A673 (cell line): ENCODE results near the gene IPO7. TPM values are rescaled to one million over a fixed set of nuclear protein-coding genes. Genes with fewer than 3 reads are reported as not detected.

Experiments
- BruUV-seq: library from RNA; stranded (reverse); fragments of 400-500 nt; replicated peaks from 2 replicates; lab custom pipeline; 2021; lab: Mats Ljungman, UMichigan
- CTCF ChIA-PET: fragments of 300-600 bp; sonication (Branson Sonifier 250); formaldehyde crosslinking; loops from one replicate; lab custom pipeline; 2022; ENCODE audit warnings: antibody characterized with exemption; lab: Charles Lee
- POLR2A ChIA-PET: fragments of 300-600 bp; sonication (Branson Sonifier 250); formaldehyde crosslinking; loops from one replicate; lab custom pipeline; 2022; ENCODE audit warnings: antibody characterized with exemption; ENCODE audit not compliant: low non-redundant PET; lab: Charles Lee
- DNase-seq: peaks from one replicate; pipeline ENCODE4 v3.0.0-alpha.2; 2015; ENCODE audit warnings: low spot score
- H3K27ac ChIP-seq: fragments of 200-600 bp; sonication (generic); 2 replicates; pipeline ENCODE4 v1.5.1; 2016; ENCODE audit warnings: mixed run types, low read depth, mild to moderate bottlenecking, mixed read lengths, antibody characterized with exemption, low read length; ENCODE audit not compliant: poor library complexity, severe bottlenecking
- H3K27me3 ChIP-seq: fragments of 200-600 bp; sonication (generic); replicated peaks from 2 replicates; pipeline ENCODE4 v1.6.1; 2017; ENCODE audit warnings: mixed run types, low read depth, mild to moderate bottlenecking, mixed read lengths, antibody characterized with exemption, low read length; ENCODE audit not compliant: insufficient read depth, poor library complexity
- H3K36me3 ChIP-seq: fragments of 200-600 bp; sonication (generic); 2 replicates; pipeline ENCODE4 v1.6.1; 2016; ENCODE audit warnings: mixed run types, mild to moderate bottlenecking, mixed read lengths, antibody characterized with exemption, low read length; ENCODE audit not compliant: insufficient read depth, poor library complexity, severe bottlenecking
- H3K4me1 ChIP-seq: fragments of 200-600 bp; sonication (generic); 2 replicates; pipeline ENCODE4 v1.6.1; 2017; ENCODE audit warnings: mixed run types, mild to moderate bottlenecking, mixed read lengths, antibody characterized with exemption, low read length; ENCODE audit not compliant: insufficient read depth, poor library complexity, severe bottlenecking
- H3K4me3 ChIP-seq: fragments of 200-600 bp; sonication (generic); 2 replicates; pipeline ENCODE4 v1.5.1; 2016; ENCODE audit warnings: low read depth, mixed run types, mild to moderate bottlenecking, mixed read lengths, low read length; ENCODE audit not compliant: poor library complexity, severe bottlenecking
- H3K9me3 ChIP-seq: fragments of 200-600 bp; sonication (generic); 2 replicates; pipeline ENCODE4 v1.6.1; 2016; ENCODE audit warnings: mixed run types, low read depth, mild to moderate bottlenecking, mixed read lengths, antibody characterized with exemption, low read length; ENCODE audit not compliant: poor library complexity, severe bottlenecking
- EZH2 ChIP-seq: fragments of 200-600 bp; sonication (generic); IDR thresholded peaks from 2 replicates; pipeline ENCODE4 v1.6.1; 2017; ENCODE audit warnings: borderline replicate concordance, low read depth, mild to moderate bottlenecking, mixed read lengths, antibody characterized with exemption, low read length; ENCODE audit not compliant: poor library complexity, severe bottlenecking
- intact Hi-C: fragments of 100-400 bp; cut with micrococcal nuclease; formaldehyde crosslinking; loops from one replicate; pipeline ENCODE4 v1.10.0; 2022; ENCODE audit not compliant: unreplicated experiment
- total RNA-seq: library from RNA; stranded (reverse); gene quantifications from 2 replicates; pipeline ENCODE4 v1.2.3, GENCODE V29; 2021
- TF ChIP-seq, protein P1 (sequence below): fragments of 300-800, 200-600 bp; sonication (generic); conservative IDR thresholded peaks from 2 replicates; pipeline ENCODE4 v1.5.1; 2017; ENCODE audit warnings: low read depth, mild to moderate bottlenecking, antibody characterized with exemption, low read length, moderate library complexity, mixed read lengths

The IPO7 gene
- total RNA-seq, 1 experiment from 2014 or later: 174 TPM

DNA sequence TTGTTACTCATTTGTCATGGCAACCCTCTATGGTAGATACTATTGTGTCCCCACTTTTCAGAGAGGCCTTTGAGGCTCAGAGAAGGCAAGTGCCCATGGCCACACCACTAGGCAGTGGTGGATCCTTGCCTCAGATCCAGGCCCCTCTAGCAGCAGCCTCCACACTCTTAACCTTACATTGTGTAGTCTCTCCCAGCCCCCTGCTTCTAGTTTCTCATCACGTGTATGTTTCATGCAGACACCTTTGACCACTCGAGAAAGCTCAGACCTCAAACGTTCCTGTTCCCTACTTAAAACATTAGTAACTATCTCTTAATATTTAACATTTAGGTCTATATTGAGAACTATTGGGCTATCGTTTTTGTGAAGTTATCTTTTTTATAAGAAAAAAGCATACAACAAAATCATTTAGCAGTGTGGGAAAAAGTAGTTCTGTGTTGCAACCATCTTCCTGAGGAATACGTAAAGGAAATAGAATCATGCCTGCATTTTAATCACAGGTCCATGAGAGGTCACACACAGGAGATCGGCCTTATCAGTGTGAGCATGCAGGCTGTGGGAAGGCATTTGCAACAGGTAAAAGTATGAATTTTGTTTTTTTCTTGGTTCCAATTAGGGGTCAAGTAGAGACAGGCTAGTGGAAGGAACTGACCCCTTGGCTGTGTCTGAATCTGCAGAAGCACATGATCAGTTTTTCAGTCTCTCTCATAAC lies 111.5 kb downstream of the IPO7 start:
- no peak for TF ChIP-seq EZH2
- TF ChIP-seq, protein P1, sequence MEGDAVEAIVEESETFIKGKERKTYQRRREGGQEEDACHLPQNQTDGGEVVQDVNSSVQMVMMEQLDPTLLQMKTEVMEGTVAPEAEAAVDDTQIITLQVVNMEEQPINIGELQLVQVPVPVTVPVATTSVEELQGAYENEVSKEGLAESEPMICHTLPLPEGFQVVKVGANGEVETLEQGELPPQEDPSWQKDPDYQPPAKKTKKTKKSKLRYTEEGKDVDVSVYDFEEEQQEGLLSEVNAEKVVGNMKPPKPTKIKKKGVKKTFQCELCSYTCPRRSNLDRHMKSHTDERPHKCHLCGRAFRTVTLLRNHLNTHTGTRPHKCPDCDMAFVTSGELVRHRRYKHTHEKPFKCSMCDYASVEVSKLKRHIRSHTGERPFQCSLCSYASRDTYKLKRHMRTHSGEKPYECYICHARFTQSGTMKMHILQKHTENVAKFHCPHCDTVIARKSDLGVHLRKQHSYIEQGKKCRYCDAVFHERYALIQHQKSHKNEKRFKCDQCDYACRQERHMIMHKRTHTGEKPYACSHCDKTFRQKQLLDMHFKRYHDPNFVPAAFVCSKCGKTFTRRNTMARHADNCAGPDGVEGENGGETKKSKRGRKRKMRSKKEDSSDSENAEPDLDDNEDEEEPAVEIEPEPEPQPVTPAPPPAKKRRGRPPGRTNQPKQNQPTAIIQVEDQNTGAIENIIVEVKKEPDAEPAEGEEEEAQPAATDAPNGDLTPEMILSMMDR: no peak
- Histone ChIP-seq H3K27ac (no peak overlapping the region), H3K27me3 (no peaks in the 10 kb centered on the region), H3K9me3 (no peaks in the 10 kb centered on the region), H3K4me3 (no peak overlapping the region), H3K36me3 (peaks cover 4% of the 10 kb centered on the region), H3K4me1 (no peaks in the 10 kb centered on the region)
- BruUV-seq: no TSS peak
- intact Hi-C loops: no loop called here
- ChIA-PET POLR2A (no interaction called here), CTCF (no interaction called here)
- no peak for DNase-seq

Other genes with a start within 250 kb of the IPO7 start
- gene DENND5A, start 119.3 kb upstream of the IPO7 start, total RNA-seq: 65.4 and 69.7 TPM in 2 replicates
- 55.1 and 58.0 TPM in 2 replicates for gene TMEM41B, start 70.1 kb upstream of the IPO7 start, total RNA-seq
- gene ZNF143, start 76.4 kb downstream of the IPO7 start, total RNA-seq: 29.5 and 32.1 TPM in 2 replicates
- gene WEE1, start 189.0 kb downstream of the IPO7 start, total RNA-seq: 51.4 and 54.9 TPM in 2 replicates